Putamen (tissue), 1 donor: ENCODE data around the gene SMDT1.
"Not testable (repeated sequence)": the region's sequence is repeated elsewhere in the genome, so short reads cannot be mapped to it uniquely, and the experiment has no call there.

Experiments used
- DNase-seq: peaks from one replicate; pipeline ENCODE4 v3.0.0-alpha.2; 2016; ENCODE audit warnings: low spot score

Gene SMDT1

DNA sequence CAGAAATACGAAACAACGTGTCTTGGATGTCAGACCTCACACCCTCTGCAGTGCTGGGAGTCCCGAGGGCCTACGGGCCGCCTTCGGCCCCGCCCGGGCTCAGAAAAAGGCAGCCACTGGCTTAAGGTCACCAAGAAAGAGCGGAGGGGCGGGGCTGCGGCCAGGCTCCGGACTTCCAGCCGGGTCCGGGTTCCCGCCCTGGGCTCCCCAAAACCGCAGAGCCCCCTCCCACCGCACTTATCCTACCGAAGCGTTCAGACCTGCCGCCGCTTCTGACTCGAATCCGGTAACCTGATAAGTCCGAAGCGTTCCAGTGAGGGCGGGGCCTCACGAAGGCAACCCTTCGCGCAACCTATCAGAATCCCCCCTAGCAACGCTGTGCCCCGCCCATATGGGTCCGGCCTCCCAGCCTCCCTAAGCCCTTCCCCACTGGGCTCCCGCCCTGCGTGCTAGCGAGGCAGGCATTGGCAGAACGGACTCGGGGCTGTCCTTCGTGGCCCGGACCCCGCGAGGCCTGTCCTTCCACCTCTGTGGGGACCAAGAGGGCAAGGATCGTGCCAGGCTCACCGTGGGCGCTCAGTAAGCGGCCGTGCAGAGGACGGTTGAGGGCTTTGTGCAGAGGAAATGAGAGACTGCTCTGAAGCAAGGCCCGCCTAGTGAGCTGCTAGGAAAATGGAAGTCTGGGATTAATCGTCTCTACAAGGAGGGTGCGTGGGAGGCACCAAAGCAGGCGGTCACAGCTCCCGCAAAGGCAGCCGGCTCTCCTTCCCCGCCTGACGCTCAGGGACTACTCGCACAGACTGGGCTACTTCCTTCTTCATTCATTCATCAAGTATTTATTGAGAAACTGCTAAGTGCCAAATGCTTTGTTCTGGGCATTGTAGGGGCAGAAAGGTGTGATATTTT lies 8.7 kb upstream of the SMDT1 start, which contains the start of gene NAGA:
Gene NAGA, minus strand, starts transcription at position 296 of the 906 bp plus-strand sequence. CDS start 515 bp downstream, outside the sequence.
- peak; percentile 96 for DNase-seq

DNA sequence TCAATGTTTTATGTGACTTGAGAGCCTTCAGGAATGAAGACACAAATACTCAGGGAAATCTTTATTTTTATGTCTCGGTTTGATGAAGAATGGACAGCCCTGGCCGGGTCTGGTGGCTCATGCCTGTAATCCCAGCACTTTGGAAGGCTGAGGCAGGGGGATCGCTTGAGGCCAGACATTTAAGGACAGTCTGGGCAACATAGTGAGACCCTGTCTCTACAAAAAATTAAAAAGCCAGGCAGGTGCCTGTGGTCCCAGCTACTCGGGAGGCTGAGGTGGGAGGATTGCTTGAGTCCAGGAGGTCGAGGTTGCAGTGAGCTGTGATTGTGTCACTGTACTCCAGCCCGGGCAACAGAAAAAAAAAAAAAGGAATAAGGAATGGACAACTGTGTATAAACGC lies 8.0 kb upstream of the SMDT1 start:
- not testable (repeated sequence) for DNase-seq

DNA sequence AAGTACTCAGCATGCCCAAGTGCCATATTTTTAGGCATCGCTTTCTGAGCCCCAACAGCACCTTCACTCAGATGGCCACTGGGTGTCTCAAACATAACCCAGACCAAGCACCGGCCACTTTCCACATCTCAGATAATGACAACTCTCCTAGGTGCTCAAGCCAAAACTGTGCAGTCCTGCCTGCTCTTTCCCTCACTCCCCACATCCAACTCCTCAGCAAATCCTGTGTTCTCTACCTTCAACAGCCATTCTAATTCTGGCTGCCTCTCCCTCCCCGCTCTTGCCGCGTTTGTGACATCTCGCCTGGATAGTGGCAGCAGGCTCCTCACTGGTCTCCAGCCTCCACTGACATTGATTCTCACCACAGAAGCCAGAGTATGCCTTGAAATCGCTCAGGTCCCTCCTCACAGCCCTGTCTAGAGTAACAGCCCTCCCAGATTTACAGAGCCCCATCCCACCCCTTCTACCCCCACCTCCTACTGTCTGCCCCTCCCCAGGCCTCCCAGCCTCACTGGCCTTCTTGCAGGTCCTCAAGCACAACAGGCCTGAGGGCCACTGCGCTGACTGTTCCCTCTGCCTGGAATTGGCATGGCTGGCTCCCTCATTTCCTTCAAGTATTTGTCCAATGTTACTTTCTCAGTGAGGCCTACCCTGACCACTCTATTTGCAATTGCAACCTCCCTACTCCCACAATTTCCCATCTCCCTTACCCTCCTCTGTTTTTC lies 6.7 kb upstream of the SMDT1 start:
- no peak for DNase-seq

DNA sequence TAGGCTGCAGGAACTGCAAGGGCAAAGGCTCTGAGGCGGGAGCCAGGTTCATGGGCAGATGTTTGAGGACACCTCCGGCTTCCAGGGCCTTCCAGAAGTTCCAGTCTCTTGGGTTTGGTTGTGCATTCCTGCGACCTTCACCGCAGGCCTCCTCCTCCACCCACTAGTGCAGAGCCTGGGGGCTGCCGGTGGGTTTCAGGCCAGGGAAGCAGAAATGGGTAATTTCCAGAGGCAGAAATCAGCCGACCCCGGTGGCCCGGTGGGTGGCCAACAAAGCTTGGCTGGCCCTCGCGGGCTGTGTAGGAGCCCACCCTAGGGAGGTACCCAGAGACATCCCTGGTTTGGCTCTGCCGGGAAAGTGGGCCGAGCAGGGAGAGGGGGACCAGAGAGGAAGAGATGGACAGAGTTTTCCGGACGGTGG lies 5.9 kb upstream of the SMDT1 start:
- no peak for DNase-seq

DNA sequence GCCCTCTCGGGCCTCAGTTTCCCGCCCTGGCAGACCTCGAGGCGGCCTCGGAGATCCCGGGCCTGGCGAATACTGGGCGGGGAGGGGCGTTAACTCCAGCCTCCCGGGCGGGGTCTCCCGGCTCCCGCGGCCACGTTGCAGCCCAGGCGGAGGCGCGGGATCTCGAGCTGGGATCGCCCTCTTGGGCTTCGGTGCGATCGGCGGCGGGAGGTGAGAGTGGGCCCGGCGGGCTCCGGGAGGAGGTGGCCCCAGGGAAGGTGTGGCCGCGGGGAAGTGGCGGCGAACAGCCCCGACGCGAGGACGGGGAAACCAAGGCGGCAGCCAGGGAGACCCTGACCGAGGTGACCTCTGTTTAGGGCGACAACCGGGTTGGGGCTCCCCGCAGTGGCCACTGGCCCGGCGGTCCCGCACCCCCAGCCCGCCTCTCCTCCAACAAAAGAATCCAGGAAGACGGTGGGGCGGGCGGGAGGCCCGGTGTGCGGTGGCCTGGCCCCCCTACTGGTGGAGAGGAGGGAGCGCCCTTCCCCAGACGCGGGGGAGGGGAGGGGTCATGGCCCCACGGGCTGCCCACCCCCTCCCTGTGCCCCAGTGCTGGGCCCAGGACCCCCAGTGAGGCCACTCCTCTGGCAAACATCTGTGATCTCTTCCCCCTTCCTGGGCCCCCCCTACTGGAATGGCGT lies 5.2 kb upstream of the SMDT1 start, which contains the start of gene PHETA2:
Gene PHETA2, plus strand, starts transcription at position 117 of the 680 bp plus-strand sequence. CDS start 3,046 bp downstream, outside the sequence.
- DNase-seq: no peak

DNA sequence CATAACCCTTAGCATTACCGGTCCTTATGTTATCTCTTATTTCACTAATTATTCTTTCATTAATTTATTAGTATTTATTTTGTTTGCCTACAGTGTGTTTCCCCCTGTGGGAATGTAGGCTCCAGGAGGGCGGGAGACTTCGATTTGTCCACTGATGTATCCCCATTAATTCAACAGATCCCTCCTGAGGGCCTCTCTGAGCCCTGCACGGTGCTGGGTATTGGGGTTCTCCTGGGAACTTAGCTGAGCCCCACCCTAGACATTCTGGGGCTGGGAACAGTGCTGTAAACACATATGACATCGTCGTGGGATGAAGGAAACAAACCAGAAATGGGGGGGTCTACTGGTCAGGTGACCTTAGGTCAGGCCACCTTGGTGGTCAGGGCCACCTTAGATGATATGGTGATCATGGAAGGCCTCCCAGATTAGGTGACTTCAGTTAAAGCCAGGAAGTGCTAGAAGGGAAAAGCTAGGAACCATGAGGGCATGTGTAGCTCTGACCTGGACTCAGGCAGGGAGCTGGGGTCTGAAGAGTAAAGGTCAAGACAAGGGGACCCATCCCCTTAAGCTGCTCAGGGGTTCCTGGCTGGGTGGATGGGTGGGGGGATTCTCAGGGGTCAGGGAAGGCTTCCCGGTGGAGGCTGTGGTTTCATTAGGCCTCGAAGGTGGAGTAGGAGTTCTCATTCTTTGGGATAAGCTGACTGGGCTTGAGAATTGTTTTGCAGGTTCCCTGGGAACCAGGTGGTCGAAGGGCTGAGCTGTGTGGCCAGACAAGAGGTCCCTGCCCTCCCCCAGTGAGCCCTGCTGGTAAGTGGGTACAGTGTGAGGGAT lies 4.4 kb upstream of the SMDT1 start:
- DNase-seq: no peak

DNA sequence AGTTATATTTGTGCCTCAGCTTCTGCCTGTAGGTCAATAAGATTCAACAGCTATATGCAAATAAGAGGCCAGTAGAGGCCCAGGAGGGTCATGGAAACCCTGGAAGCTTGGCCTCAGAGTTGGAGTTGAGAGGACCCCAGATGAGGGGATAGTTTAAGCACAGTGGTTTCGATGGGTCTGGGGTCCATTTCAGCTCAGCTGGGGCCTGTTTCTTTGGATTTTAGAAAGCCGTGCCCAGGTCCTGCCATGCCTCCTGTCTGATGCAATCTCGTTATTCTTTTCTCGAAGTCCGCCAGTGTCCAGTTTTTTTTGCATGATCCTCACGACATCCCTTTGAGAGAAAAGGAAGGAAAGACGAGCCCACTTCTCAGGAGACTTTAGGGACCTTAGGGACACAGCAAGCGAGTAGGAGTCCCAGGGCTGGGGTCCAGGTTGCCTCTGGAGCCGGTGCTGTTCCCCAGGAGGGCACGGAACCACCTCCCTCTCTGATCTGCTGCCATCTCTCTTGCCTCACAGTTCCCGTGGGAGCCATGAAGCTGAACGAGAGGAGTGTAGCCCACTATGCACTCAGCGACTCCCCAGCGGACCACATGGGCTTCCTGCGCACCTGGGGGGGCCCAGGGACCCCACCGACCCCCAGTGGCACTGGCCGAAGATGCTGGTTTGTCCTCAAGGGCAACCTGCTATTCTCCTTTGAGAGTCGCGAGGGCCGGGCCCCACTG lies 2.6 kb upstream of the SMDT1 start:
- no peak for DNase-seq

DNA sequence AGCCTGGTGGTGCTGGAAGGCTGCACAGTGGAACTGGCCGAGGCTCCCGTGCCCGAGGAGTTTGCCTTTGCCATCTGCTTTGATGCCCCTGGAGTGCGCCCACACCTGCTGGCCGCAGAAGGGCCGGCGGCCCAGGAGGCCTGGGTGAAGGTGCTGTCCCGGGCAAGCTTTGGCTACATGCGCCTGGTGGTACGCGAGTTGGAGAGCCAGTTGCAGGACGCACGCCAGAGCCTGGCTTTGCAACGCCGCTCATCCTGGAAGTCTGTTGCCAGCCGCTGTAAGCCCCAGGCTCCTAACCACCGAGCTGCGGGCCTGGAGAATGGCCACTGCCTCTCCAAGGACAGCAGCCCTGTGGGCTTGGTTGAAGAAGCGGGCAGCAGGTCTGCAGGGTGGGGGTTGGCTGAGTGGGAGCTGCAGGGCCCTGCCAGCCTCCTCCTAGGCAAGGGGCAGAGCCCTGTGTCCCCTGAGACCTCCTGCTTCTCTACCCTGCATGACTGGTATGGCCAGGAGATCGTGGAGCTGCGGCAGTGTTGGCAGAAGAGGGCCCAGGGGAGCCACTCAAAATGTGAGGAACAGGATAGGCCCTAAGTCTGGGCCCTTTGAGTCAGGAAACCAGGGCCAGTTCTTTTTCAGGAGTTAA lies 1.9 kb upstream of the SMDT1 start:
- DNase-seq: no peak

DNA sequence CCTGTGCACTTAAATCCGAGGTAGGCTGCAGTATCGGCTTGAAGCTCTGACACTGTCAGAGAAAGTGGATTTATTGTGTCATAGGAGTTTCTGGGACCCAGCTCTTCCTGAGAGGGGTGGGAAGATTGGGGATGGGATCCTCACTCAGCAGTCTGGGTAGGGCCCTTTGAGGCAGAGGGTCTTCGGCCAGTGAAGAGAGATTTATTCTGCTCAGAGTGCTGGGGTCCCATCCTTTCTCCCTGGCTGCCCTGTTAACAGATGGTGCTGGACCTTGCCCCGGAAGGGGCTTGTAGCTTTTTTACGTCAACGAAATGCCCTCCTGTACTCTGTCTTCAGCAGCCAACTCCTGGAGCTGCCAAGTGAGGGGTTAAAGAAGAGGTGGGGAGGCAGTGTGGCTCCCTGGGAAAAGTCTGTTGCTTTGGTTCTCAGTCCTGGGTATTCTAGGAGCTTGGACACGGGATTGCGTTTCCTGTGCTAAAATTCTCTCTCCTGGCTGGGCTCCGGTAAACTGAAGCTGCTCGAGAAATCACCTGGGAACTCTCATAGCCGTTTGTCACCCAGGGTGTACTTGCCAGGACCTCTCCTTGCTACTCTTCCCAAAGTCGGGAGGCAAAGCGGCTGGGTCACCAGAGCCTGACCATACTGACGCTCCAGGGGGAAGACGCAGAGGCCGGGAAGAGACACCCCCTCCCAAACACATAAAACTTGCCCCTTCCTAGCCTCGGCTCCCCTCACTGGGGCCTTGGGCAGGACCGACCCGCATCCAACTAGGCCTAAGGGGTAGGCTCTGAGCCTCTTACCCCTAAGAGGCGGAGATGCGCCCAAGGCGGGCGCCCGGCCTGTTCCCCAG lies 806 bp upstream of the SMDT1 start:
- no peak for DNase-seq

DNA sequence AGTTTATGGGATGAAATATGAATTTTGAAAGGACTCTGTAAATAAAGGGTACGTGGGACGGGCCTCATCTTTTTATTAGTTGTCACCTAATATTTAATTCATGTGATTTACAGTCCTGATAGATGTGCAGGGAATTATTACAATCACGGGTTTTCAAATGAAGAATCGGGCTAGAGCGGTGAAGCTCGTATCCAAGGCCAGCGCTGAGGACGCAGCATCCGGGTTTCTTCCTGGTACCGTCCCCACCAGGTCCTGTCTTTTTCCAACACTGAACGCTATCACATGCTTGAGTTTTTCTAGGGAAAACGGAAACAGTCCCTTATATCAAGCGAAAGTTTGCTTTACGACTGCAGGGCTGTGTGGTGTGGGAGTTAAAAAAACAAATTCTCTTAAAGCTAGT lies 787 bp downstream of the SMDT1 start:
- DNase-seq: peak; percentile 54

DNA sequence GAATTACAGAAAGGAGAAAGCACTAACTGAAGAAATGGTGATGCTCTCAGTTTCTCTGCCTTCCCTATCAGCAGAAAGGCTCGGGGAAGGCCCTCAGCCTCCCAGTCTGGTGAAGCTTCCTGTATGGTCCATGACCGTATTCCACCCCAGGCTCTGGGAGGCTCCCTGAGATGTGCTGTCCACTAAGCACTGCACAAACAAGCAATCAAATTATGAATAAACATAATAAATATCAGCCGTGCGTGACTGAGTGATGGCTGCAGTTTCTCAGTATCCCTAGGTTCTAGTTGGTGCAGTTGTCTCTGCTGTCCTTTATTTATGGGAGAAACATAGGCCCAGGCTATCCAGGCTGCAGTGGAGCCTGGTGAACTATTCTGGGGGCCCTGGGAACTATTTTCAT lies 3.6 kb downstream of the SMDT1 start:
- DNase-seq: no peak

DNA sequence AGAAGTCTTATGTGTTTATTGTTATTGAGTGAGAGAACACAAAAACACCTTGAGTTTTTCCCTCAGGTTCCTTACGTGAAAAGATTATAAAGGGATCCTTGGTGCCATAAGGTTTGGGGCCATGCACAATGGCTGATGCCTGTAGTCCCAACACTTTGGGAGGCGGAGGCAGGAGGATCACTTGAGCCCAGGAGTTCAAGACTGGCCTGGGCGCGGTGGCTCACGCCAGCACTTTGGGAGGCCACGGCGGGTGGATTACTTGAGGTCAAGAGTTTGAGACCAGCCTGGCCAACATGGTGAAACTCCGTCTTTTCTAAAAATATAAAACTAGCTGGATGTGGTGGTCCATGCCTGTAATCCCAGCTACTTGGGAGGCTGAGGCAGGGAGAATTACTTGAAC lies 5.4 kb downstream of the SMDT1 start:
- DNase-seq: no peak

DNA sequence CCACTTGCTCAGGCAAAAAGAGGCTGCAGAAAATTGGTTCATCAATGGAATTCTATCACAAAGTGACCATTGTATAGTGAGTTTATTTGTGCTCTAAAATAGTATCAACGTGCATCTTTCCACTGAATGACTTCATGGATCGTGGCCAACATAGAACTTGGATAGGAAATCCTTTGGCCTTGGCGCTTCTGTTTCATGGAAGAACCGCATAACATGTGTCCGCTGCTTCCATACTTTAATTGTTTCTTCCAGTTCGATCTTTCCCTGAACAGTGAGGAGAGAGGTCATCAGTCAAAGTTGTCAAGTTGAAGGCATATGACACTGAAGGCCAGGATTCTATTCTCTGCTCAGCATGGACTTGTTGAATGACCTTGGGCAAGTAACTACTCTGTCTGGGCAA lies 6.6 kb downstream of the SMDT1 start:
- no peak for DNase-seq

DNA sequence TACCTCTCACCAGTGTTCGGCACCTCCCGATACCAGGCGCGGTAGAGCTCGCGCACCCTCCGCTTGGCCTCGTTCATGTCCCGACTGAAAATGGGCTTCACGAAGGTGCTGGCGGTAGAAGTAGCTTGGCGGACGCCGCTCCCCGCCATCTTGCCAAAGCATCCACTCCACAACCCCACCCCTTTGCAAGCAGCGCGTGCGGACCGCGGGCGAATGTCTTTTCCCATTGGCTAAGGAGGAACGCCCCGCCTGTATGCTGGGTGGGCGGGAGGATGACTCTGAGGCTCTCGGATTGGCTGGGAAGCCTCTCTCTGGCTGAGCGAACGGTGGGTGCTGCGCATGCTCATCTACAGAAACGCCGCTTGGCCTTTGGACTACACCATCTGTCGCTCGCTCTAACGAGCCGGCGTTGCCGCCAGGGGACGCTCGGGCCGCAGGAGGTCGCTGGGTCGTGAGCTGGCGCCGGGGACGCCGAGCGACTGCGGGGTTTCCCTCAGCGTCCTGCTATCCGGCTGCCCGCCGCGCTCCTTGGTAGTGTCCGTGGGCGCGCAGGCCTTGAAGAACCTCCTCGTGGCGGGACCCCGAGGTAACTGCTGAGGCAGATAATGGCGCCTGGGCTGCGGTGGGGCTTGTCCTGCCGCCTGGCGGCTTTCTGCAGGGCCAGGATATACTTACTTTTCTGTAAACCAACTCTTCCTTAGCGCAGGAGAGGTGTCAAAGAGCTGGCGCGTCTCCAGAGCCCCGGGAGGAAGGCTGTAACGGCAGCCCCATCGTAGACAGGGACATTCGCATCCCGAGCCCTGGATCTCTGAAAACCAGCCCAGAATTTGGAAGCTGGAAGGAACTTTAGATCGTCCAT lies 11.3 kb downstream of the SMDT1 start, which contains the start of gene NDUFA6:
Gene NDUFA6, minus strand, starts transcription at position 177 of the 859 bp plus-strand sequence. Its CDS starts 28 bp downstream, at position 149.
- peak; percentile 99 for DNase-seq

DNA sequence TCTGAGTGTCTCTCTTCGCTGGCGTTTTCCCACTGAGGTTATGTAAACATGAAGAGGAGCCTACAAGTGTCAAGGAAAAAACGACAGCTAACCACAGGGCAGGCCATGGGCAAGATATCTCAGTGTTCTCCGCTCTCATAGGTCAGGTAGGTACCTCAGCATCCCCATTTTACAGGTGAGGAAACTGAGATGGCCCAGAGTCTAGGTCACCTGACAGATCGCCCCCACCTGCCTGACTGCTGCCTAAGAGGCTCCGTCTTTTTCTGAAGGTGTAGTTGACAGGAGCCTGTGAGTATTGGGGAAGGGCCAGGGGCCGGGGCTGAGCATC lies 11.9 kb downstream of the SMDT1 start:
- DNase-seq: no peak

DNA sequence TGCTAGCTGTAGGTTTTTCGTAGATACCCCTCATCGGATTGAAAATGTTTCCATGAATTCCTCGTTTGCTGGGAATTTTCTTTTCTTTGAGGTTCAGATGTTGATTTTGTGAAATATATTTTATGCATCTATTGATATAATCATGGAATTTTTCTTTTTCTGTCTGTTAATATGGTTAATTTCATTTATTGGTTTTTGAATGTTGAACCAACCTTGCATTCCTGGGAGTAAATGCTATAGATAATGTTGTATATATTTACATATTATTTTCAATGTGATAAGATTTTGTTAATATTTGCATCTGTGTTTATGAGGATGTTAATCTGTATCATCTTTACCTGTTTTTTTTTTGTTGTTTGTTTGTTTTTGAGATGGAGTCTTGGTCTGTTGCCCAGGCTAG lies 21.7 kb downstream of the SMDT1 start:
- DNase-seq: no peak

DNA sequence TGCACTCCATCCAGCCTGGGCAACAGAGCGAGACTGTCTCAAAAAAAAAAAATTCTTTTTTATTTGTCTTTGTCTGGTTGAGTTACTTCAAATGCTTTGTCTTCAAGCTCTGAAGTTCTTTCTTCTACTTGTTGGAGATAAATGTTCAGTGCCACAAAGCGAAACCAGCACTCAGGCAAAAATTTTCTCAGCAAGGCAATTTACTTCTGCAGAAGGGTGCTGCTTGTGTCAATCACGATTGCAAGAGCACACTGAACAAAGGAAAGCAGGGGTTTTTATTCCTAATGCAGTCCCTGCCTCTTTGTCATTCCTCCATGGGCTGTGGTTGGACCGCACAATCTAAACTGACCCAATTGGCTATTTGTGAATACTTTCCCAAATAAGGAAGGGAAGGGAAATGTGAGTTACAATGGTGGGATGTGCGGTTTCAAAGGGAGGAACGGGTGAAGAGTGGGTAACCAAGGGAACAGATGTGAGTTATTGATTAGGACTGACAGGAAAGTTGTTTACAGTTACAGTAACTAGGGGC lies 24.9 kb downstream of the SMDT1 start:
- not testable (repeated sequence) for DNase-seq

DNA sequence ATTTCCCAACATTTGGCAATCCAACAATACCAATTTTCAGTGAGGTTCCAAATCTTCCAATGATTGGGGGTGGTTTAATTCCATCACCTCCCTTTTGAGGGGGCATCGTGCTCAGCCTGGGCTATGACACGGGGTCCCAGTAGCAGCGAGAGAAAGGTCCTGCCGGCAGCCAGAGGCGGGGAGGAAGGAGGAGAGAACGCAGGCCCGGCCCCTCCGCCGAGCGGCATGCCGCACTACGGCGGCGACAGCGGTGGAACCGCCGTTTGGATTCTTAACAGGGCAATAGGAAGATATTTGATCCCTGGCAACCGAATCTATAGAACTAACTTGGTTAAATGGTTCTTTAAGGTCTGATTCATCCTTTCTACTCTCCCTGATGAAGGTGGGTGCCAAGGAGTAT lies 29.3 kb downstream of the SMDT1 start:
- DNase-seq: no peak
